CD4-positive, alpha-beta T cell treated with Interleukin-15 for 1 hour (primary cell): ENCODE measurements around the gene LEFTY1.

Experiments
- DNase-seq: peaks from one replicate; pipeline ENCODE4 v3.0.0-alpha.2; 2020

LEFTY1 gene

DNA sequence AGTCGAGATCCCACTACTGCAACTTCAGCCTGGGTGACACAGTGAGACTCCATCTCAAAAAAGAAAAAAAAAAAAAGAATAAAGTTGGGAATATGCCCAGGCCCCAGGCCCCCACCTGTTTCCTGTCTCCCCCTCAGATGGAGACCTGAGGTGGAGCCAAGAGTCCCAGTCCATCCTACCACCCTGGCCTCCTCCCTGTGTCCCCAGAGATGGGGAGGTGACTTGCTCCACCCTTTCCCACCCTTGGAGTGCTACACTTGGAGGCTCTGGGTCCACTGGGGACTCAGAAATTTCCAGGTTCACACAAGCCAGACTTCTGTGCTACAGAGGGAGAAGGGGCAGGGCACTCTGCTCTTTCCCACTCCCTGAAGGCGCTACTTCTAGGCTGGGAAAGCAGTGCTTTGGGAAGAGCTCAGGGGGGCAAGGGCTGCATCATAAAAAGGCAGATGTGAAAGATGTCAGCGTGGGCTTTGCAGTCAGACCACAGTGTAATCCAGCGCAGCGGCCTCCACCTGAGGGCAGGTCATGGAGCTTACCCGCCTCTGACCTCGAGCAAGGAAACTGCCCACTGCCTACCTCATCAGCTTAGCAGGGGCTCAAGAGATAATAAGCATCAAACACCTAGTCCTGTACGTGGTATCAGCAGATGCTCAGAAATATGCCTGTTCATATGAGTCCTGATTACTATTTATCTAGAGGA, 20.2 kb downstream of the LEFTY1 start:
- no peak for DNase-seq

DNA sequence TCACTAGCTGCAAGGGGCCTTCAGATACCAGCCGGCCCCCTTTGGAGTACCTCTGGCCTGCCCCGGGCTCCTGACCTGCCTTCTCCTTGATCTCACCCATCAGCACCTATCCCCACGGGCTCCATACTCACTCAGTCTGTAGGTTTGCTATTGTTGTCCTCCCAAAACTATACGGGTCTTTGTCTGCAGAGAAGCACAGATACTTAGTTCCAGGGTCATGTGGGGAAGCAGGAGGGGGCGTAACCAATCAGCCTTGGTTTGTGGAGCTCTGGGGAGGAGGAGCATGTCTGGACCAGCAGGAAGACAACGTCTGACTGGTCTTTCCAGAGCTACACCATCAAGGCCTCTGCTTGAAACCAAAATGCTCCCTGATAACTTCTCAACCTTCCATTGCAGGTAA, 22.0 kb downstream of the LEFTY1 start:
- no peak for DNase-seq

GRCh38 chr1:225866061-225866837, 22.7 kb downstream of the LEFTY1 start:
- peak; percentile 68 for DNase-seq

DNA sequence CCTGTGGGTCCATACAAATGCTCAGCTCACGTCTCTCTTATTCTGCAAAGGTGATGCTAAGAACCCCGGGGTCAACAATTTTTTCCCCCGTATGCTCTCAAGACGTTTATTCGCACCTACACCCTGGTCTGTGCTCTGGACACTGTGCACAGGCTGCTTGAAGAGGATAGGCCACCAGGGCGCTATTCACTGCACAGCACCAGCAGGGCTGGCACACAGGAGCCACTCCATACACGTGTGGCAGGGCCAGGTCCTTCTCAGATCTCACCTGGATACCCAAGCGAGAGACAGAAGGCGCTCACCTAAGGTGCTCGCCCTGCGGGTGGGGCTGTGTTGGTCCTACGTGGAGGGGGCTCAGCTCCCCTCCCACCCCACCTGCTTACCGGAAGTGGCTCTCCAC, 23.4 kb downstream of the LEFTY1 start:
- DNase-seq = no peak

DNA sequence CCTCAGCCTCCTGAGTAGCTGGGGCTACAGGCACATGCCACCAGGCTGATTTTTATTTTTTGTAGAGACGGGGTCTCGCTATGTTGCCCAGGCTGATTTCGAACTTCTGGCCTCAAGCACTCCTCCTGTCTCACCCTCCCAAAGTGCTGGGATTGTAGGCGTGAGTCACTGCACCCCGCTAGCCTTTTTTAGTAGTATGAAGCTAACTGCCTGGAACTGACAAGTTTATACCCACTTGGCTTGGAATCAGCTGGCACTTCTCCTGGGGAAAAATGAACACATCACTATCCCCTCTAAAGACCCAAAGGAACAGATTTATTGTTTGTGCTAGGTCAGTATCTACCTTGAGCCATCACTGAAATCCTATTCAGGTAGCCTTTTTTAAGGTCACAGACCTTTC, 25.8 kb downstream of the LEFTY1 start:
- no peak for DNase-seq

DNA sequence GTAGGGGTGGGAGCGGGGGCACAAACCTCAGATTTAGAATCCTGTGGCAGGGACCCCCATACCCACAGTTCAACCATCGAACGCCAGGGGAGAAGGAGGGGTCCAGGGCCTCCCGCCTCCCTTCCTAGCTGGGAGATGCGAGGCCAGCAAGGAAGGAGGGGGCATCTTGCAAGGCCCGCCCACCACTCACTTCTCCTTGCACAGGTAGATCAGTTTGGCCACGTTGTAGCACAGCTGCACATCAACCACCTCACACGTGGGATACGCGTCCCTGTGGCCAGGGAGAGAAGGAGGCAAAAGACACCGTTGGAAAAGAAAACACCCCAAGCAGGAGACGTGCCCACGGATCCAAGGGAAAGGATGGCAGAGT, 26.4 kb downstream of the LEFTY1 start:
- DNase-seq = no peak

- DNase-seq = no peak
Observed at GRCh38 chr1:225861834-225862580, 26.9 kb downstream of the LEFTY1 start.

DNA sequence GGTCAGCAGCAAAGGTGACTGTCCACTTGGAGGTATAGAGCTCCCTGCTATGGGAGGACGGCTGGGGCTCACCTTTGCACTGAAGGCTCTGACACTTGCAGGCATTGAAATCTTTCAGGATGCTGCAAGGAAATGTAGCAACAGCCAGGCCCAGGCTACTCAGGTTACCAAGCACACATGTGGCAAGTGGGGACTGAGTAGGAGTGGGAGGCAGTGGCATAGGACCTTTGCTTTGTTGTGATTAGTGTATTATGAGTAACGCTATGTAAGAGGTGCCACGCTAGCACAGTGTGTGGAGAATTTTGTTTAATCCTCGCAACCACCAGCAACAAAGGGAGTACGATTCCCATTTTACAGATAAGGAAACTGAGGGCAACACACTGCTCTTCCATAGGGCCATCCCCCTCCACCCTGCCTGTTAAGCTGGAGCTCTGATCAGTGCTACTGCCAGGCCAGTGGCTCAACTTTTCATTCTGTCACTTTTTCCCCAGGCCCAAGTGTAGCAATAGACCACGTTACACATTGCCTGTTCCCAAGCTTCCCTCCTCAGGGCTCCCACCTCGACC, 28.0 kb downstream of the LEFTY1 start:
- DNase-seq = no peak

DNA sequence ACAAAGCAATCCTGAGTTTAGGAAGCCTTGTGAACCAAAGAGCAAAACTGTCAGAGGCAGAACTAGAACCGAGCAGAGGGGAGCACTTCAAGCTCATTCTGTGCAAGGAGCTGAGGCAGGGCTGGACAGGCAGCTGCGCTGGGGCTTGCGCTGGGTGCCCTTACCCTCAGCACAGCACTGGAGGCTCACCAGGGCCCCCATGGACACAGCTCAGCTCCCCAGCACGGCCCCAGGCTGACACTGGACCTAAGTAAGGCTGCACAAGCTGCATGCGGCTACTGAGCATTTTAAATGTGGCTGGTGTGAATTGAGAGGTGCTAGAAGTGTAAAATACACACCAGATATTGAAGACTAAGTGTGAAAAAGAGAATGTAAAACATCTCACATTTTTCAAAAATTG, 28.8 kb downstream of the LEFTY1 start:
- no peak for DNase-seq

DNA sequence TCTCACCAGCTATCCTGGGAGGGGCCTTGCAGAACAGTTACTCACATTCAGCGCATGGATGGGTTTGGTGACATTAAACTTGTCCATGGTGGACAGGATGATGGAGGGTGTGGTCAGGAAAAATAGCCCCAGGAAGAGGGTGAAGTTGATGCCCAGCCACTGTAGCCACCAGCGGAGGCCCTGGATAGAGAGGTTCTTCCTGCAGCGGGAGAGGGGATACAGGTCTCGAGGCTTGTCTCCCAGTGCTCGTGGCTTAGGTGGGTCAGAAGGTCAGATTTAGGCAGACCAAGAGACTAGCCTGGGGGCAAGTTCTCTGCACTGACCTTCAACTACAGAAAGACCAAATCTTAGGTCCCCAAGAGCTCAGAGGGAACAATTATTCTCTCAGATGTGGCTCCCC, 29.8 kb downstream of the LEFTY1 start:
- DNase-seq = no peak

GRCh38 chr1:225857256-225857655, 31.7 kb downstream of the LEFTY1 start:
- no peak for DNase-seq

DNA sequence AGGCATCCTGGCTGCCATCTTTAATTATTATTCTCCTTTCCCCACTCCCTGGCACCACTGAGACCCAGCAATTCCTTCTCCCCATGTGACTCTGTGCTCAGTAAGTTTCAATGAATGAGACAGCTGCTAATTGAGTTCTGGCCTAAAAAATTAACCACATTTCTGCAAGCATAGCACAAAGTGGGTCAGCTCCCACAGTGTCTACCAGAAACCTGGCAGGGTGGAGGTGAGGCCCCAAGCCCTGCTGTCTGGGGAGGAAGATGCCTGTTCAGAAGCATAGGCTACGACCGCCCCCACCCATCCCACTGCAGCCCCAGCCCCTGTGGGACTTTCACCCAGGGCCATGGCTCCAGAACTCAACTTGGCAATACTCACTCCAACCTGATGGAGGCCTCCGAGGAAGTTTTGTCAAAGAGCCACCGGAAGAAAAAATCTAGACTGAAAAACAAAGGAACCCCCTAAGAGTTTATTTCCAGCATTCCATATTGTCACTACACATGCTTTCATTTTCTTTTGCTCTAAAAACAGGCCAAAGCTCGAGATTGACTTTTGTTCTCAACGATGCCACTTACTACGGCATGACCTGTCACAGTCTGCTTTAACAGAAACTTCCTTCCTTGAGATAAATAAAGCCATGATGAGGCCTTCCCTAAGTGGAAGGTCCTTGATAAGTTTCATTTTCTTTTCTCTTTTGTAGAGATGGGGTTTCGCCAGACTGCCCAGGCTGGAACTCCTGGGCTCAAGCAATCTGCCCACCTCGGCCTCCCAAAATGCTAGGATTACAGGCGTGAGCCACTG, 33.2 kb downstream of the LEFTY1 start:
- DNase-seq = no peak

- no peak for DNase-seq
Observed at GRCh38 chr1:225853441-225853840, 35.5 kb downstream of the LEFTY1 start.

DNA sequence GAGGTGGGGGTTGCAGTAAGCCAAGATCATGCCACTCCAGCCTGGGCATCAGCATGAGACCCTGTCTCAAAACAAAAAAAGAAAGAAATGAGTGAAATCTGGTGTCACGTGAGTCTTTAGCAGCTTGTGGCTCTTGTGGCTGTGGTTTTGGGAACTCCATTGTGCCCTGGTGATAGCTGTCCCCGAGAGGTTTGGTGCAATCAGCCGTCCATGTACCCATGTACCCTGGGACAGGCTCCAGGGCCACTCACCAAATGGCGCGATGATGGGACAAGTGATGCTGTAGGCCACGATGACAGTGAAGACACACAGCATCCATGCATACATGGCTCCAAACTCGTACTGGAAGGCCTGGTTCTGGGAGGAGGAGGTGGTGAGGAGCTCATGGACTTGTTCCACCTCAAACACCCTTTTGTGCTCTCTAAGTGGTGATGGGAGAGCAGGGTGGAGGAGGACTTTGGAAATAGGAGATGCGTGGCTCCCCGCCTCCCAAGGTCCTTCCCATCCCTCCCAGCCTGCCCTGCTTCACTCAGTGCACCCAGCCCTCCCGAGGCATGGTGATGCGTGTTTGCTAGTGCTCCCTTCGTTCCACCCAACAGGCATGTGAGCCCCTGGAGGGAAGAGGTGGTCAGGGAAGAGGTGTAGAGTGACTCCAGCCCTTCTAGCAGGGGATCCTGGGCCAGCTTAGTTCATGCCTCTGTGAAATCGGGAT, 36.4 kb downstream of the LEFTY1 start:
- no peak for DNase-seq

- no peak for DNase-seq
Observed at GRCh38 chr1:225851805-225852204, 37.1 kb downstream of the LEFTY1 start.

- DNase-seq = no peak
Observed at GRCh38 chr1:225850370-225850769, 38.6 kb downstream of the LEFTY1 start.

GRCh38 chr1:225849925-225850324, 39.0 kb downstream of the LEFTY1 start:
- peak; percentile 36 for DNase-seq

GRCh38 chr1:225848030-225848955, 40.7 kb downstream of the LEFTY1 start:
- peak; percentile 42 for DNase-seq

DNA sequence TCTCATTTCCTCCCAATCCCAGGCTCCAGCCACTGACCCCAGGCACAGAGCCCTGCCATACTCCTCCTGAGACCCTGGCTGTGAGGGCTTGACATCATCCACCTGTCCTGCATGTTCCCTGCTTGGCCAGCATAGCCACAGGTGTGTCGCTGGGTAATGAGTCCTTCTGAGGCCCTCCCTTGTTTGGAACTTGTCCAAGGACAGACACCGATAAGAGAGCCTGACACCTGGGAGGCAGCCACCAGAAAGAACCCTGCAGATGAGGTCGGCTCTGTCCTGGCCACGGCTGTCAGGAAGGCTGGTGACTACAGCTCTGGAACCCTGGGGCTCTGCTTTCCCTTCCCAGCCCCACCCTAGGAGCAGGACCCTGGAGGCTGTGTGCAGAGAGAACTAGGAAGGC, 41.3 kb downstream of the LEFTY1 start:
- DNase-seq = no peak

GRCh38 chr1:225846331-225847310, 42.3 kb downstream of the LEFTY1 start:
- no peak for DNase-seq
